DMS114 treated with DMSO at 0.1 percent for 48 hours (cell line): ENCODE measurements around the gene SERPINF2.
"Not testable (repeated sequence)": the region's sequence is repeated elsewhere in the genome, so short reads cannot be mapped to it uniquely, and the experiment has no call there.

Source experiments
- DNase-seq: peaks from one replicate; lab custom pipeline; 2025; ENCODE audit not compliant: unreplicated experiment; lab: John Stamatoyannopoulos, UW

The SERPINF2 gene

GRCh38 chr17:1742371-1743087 lies at the start of gene SERPINF2:
Gene SERPINF2 (plus strand): TSS chr17:1742871. CDS start chr17:1744996, 2,125 bp downstream.
- DNase-seq = no peak

- no peak for DNase-seq
These were observed 49.3 kb upstream of the SERPINF2 start for GRCh38 chr17:1693339-1693738.

- DNase-seq = no peak
These were observed 47.3 kb upstream of the SERPINF2 start for GRCh38 chr17:1695365-1695764.

- no peak for DNase-seq
These were observed 45.0 kb upstream of the SERPINF2 start for GRCh38 chr17:1697681-1698080.

- not testable (repeated sequence) for DNase-seq
These were observed 42.8 kb upstream of the SERPINF2 start for GRCh38 chr17:1699891-1700290.

- no peak for DNase-seq
These were observed 39.6 kb upstream of the SERPINF2 start for GRCh38 chr17:1703063-1703462.

- no peak for DNase-seq
These were observed 37.7 kb upstream of the SERPINF2 start for GRCh38 chr17:1705004-1705403.

- DNase-seq = no peak
These were observed 35.6 kb upstream of the SERPINF2 start for GRCh38 chr17:1707107-1707506.

GRCh38 chr17:1708791-1709346 lies 33.8 kb upstream of the SERPINF2 start:
- not testable (repeated sequence) for DNase-seq

- no peak for DNase-seq
These were observed 33.2 kb upstream of the SERPINF2 start for GRCh38 chr17:1709403-1709951.

- peak; percentile 49 for DNase-seq
These were observed 32.5 kb upstream of the SERPINF2 start, which contains the start of gene TLCD2 for GRCh38 chr17:1709971-1710806. Gene TLCD2 (minus strand): TSS chr17:1710377. CDS start chr17:1710242, 135 bp downstream.

- DNase-seq = no peak
These were observed 31.7 kb upstream of the SERPINF2 start for GRCh38 chr17:1710807-1711553.

- no peak for DNase-seq
These were observed 30.9 kb upstream of the SERPINF2 start for GRCh38 chr17:1711804-1712203.

GRCh38 chr17:1712271-1712670 lies 30.4 kb upstream of the SERPINF2 start:
- DNase-seq = no peak

GRCh38 chr17:1713160-1713877 lies 29.4 kb upstream of the SERPINF2 start:
- no peak for DNase-seq

- DNase-seq = peak; percentile 55
These were observed 28.7 kb upstream of the SERPINF2 start for GRCh38 chr17:1713878-1714426.

GRCh38 chr17:1714427-1714979 lies 28.2 kb upstream of the SERPINF2 start:
- peak; percentile 44 for DNase-seq

GRCh38 chr17:1714980-1715802 lies 27.5 kb upstream of the SERPINF2 start:
- DNase-seq = no peak

GRCh38 chr17:1715803-1716075 lies 26.9 kb upstream of the SERPINF2 start:
- DNase-seq = no peak
